HFF-Myc (cell line): ENCODE data around the gene SMYD3.

ENCODE experiments used
- DNase-seq: peaks from one replicate; pipeline ENCODE4 v3.0.0-alpha.2; 2011; ENCODE audit warnings: low read depth; ENCODE audit errors: extremely low read depth
- H3K4me3 ChIP-seq: replicated peaks from 2 replicates; pipeline ENCODE4 v1.5.1; 2011; ENCODE audit warnings: low read depth, mild to moderate bottlenecking, control low read depth, low read length
- TF ChIP-seq, protein P1 (sequence below): IDR thresholded peaks from 2 replicates; pipeline ENCODE4 v1.5.1; 2012; ENCODE audit warnings: mild to moderate bottlenecking, low read depth, low read length, control low read depth; ENCODE audit errors: missing control alignments

SMYD3 gene

DNA sequence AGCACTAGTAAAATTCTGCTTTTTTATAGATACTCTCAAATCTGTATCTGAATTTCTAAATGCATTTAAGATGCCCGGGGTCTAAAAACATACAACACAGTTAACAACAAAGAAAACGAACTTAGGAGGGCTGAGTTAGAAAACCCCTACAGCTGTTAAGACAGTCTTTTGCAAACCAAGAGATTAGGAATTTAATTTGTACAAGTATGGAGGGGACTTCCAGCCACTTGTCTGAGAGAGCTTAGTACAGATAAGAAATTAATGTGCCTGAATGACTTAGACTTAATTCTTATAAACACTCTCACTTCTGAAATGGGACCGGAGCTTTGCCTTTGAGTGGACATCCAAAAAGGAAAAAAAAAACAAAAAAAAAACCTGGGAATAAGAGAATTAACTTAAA, 61.6 kb downstream of the SMYD3 start:
- no peak overlapping the region for H3K4me3 ChIP-seq
- TF ChIP-seq, protein P1, sequence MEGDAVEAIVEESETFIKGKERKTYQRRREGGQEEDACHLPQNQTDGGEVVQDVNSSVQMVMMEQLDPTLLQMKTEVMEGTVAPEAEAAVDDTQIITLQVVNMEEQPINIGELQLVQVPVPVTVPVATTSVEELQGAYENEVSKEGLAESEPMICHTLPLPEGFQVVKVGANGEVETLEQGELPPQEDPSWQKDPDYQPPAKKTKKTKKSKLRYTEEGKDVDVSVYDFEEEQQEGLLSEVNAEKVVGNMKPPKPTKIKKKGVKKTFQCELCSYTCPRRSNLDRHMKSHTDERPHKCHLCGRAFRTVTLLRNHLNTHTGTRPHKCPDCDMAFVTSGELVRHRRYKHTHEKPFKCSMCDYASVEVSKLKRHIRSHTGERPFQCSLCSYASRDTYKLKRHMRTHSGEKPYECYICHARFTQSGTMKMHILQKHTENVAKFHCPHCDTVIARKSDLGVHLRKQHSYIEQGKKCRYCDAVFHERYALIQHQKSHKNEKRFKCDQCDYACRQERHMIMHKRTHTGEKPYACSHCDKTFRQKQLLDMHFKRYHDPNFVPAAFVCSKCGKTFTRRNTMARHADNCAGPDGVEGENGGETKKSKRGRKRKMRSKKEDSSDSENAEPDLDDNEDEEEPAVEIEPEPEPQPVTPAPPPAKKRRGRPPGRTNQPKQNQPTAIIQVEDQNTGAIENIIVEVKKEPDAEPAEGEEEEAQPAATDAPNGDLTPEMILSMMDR = no peak
- DNase-seq = no peak

DNA sequence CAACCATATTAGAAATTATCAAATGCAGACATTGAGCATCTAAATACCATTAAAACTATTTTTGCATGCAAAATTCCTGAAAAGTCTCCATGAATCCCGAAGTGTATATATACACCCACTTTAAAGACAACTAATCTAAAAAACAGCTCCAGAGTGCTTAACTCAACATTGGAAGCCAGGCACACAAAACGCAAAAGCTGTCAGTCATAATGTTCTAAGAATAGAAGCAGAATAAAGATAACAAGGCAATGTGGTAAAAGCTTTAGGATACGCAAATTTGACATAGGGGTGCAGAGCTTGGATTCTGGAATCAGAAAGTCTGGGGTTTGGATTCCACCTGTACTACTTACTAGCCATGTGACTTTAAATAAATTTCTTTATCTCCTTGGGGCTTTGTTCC, 62.5 kb downstream of the SMYD3 start:
- no peak overlapping the region for H3K4me3 ChIP-seq
- TF ChIP-seq, protein P1 = no peak
- no peak for DNase-seq

DNA sequence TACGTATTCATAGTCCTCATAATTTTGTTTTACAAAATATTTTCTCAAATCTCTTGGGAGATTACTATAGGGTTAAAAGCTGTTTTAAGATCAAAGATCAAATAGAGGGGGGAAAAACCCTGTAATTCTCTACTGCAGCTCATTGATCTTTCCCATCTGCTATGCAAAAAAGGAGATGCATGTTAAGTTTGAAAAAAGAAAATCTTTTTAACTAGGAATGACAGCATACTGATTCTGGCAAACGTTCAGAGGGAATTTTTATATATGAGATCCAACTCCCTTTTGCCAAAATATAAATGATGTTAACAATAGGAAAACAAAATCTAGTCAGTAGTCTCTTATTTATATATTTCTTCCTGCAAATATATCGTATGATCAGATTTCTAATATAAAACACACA, 69.1 kb downstream of the SMYD3 start:
- no peak for DNase-seq
- no peak overlapping the region for H3K4me3 ChIP-seq
- TF ChIP-seq, protein P1 = no peak

DNA sequence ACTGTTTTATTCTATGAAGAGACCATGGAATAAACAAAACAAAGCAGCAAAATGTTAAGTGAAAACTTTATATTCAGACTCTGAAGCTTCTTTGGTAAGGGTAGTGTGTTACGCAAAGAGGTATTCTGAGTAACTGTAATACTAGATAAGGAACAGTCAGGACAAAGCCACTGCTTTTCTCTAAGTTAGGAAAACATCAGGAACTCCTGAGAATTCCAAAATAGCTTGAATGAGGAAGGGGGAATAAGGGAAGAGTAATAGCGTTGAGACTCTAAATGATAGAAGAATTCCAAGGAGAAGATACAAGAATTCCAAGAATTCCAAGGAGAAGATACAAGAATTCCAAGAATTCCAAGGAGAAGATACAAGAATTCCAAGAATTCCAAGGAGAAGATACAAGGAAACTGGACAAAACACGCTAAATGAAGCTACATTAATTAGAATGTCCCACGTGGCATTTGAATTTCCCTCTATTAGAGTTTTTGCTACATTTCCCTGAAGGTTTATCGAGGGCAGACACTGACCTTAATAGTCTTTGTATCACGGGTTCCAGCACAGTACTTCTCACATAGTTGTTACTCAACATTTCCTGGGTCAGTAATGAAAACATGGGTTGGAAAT, 71.5 kb downstream of the SMYD3 start:
- H3K4me3 ChIP-seq = no peak overlapping the region
- DNase-seq = no peak
- TF ChIP-seq, protein P1 = no peak

DNA sequence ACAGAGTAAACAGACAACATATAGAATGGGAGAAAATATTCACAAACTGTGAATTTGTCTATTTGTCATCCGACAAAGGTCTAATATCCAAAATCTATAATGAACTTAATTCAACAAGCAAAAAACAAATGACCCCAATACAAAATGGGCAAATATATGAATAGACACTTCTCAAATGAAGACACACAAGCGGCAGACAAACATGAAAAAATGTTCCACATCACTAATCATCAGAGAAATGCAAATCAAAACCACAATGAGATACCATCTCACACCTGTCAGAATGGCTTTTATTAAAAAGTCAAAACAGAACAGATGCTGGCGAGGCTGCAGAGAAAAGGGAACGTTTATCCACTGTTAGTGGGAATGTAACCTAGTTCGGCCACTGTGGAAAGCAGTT, 72.7 kb downstream of the SMYD3 start:
- no peak overlapping the region for H3K4me3 ChIP-seq
- no peak for DNase-seq
- TF ChIP-seq, protein P1 = no peak

DNA sequence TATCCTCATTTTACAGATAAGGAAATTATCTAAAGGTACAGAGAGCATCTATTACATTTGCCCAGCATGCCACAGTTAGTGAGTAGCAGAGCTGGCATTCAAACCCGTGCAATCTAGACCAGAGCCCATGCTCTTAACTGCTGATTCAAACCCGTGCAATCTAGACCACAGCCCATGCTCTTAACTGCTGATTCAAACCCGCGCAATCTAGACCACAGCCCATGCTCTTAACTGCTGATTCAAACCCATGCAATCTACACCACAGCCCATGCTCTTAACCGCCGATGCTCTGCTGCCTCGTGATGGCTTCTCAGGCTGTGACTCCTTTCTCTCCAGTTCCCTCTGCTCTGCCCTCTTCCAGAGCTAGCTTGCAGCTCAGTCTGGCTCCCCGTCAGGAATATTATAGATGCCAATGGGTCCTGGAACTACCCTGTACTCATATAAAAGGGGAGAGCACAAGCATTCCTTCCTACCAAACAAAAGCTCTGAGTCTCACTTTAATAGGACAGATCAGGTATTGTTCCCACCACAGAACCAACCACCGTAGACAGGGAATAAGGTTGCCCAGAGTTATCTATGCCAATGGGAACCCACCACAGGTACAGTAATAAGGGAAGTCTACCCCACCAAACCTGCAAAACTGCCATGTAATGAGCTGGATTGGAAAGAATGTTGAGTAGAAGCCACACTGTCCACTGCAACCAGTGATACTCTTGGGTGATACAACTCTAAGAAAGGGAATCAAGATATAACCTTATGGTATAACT, 78.4 kb downstream of the SMYD3 start:
- DNase-seq = no peak
- TF ChIP-seq, protein P1 = no peak
- no peak overlapping the region for H3K4me3 ChIP-seq
